ENCODE measurements around the gene CNTNAP1.

Gene CNTNAP1

DNA sequence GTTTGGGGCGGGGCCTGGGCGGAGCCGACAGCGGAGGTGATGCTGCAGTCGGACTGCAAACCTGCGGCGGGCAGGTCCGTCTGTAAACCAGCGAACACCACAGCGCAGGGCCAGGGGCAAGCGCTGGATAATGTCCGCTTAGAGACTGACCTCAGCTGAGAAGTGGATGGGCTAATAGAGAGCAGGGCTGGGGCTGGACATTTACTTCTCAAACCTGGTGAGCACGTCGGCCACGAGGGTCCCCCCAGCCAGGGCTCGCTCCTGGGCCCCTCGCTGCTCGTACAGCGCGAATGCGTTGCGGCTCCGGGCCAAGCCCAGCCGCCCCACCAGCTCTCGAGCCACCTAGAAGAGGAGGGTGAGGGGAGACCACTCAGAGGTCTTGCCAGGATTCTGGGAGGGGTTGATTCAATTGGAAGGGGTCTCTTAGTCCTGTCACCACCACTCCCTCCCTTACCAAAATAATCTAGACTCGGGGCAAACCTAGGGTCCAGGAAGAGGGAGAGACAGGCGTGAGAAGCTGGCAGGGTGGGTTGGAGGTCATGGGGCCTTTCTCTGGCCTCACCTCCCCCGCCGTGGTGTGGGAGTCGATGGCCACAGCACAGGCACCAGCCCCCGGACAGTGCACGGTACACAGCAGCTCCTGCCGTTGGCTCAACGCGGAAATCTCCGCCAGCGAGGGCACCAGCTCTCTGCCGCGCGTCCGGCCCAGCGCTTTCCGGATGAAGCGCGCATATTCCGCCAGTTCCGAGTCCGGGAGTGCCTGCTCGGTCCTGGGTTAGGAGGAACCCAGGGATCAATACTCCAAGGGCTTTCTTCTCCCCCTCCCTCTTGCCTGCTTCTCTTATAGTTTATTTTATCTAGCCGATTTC, 11.3 kb upstream of the CNTNAP1 start:
- no peak for DNase-seq (ENCODE audit: low read depth in 3 of 3)

DNA sequence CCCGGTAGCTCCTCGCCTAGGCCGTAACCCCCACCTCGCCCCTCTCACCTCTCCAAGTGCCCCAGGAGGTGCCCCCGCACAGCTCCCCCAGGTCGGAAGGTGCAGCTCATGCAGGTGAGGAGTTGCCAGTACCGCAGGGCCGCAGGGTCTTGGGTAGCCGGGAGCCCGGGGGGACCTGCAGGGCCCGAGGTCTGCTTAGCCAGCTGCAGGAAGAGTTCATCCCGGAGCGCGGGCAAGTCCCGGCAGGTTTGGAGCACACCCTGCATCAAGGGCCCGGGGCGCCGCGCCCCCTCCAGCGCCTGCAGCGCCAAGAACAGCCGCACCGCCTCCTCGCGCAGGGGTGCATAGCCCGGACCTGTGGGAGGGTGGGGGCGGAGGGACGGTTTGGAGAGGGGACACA, 10.3 kb upstream of the CNTNAP1 start:
- no peak for DNase-seq (ENCODE audit: low read depth in 3 of 3)

DNA sequence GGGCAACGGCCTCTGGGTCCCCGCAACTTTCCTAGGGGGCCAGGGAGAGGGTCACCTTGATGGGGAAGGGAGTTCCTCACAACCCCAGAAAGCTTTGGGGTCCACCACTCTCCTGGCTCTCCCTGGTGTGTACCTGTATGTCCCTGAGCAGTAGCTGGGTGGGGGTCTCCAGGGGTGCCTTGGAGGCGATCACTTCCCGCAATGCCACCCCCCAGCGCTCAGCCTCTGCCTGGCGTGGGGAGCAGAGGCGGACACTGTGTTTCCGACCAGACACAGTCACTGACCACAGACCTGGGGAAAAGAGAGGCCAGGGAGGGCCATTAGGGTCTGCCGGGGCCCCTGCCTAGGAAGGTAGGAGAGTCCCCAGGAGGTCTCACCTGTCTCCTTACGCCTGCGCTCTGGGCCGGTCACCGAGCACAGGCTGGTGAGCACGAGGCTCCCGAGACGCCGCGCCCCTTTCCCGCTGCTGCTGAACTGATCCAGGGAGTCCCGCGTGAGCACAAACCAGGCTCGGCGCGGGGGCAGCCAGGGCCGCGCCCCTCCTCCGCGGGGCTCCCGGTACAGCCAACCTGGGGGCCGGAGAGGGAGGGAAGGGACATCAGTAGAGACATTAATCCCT, 9.0 kb upstream of the CNTNAP1 start:
- no peak for DNase-seq (ENCODE audit: low read depth in 3 of 3)

DNA sequence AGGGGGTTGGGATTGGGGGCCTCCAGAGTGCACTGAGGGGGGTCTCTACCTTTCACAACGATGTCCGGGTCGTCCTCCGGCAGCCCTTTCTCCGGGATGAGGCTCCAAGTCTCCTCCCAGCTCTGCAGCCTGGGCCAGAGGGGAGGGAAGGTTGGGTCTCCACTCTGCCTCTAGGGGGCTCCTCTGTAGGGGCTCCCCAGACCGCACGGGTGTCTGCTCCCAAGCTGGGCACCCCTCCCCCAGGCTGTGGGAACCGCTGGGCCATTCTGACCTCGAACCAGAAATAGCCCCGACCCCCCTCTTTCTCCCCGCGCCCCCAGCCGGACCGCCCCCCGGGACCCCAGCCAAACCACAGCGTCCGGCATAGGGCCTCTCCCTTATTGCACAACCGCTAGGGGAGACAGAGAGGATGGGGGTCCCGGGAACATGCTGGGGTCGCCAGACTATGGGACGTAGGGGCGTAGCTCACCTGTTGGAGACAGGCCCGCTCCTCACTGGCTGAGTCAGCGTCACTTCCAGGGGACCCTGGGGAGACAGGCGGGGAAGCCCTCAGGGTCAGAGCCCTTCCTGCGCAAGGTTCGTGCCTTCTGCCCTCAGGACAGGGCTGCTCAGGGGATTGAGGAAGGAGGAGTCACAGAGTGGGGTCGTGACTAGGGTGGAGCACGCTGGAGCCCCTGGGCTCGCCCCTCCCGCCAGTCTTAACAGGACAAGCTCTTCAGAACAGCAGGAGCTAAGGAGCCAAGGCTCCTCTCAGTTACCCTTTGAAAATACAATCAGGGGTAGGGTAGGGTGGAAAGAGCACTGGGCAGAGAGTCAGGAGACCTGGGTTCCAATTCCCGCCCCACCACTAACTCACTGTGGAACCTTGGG, 8.2 kb upstream of the CNTNAP1 start:
- DNase-seq (ENCODE audit: low read depth in 3 of 3): no peak

DNA sequence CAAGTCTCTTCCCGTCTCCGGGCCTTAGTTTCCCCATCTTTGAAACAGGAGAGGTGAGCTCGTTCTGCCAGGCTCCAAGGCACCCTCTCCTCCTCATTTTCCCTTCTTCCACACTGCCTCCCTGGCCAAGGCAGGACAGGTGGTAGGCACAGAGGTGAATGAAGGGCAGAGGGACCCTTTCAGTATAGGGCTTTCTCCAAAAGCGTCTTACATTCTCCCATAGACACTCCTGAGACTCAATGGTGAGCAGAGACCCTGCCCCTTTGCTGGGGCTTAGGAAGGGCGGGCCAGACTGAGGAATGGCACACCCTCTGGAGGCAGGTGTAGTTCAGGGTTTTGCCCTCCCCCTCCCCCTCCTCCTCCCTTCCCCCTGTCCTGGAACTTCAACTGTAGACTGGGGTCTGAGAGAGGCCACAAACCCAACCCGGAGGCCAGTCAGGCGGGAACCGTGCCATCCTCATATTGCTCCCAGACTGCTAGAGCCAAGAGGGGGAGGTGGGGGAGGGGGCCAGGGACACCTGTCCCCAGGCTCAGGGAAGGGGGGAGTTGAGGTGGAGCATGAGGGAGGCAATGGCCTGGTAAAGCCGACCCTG, 7.5 kb upstream of the CNTNAP1 start:
- DNase-seq (ENCODE audit: low read depth in 3 of 3): no peak

DNA sequence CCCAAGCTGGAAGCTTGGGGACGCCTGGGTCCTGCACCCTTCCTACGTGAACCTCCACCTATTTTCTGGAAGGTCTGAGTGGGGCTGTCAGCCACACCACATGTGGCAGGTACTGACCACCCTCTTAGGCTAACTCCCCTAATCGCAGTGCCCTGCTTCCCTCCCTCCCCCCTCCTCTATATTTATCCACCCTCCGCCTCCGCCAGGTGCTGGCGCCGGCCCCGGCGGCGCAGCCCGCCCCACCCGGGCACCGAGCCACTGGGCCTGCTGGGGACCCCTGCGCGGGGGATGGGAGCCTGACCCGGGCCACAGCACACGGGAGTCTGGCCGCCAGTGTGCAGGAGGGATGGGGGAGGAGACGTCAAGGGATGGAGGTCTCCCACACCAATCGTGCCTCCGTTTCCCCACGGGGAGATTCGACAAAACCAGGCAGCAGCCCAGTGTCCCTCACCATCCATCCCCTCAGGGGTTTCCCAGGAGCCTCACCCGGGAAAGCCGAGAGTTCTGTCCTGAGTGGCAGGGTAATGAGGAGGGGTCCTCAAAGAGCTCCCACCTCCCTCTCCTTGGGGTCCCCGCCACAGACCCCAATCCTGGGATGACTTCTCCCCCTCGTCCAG, 6.9 kb upstream of the CNTNAP1 start:
- no peak for DNase-seq (ENCODE audit: low read depth in 3 of 3)

DNA sequence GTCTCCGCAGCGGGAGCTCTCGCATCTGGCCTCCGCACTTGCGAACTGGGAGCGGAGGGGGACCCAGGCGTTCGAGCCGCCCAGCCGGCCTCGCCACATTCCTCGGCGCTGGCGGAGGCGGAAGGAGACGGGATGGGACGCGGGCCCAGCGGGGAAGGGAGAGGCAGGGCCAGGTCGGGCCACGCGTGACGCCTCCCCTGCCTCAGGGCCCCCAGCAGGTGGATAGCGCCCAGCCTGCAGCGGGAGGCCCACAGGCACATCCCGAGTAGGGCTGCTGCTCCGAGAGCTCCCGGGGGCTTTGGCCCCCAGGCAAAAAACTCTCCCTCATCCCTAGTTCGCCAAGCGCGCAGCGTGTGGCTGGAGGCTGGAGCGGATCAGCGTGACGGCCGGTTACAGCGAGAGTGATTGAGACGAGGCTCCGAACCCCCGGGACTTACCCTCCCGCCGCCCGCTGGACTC, 6.3 kb upstream of the CNTNAP1 start:
- no peak for DNase-seq (ENCODE audit: low read depth in 3 of 3)

DNA sequence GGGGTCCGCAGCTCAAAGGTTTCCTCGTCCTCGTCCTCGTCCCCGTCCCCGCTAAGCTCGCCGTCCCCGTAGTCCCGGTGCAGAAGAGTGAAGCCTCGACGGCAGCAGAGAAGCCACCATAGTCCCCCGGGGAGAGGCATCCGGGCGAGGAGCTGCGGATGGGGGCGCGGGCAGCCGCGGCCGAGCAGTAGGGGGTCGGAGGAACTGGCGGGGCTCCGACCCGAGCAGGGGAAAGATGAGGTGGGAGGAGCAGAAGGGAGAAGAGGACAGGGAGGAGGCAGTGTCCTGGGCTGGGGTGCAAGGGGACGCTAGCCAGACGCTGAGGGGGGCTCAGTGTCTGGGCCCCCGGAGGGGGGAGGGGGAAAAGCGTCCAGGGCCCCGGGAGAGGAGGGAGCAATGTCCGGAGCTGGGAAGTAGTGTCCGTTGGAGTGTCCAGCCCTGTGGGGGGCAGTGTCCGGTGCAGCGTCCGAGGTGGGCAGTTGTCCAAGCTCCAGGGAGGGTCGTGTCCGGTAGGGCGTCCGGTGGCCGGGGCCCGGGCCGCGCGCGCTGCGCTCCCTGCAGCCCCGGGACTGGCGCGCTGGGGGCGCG, 5.8 kb upstream of the CNTNAP1 start, which contains the start of gene PLEKHH3:
Gene PLEKHH3 (minus strand): TSS at position 571 of the 588 bp plus-strand sequence. CDS start 431 bp downstream, at position 140.
- DNase-seq (ENCODE audit: low read depth in 3 of 3): no peak

DNA sequence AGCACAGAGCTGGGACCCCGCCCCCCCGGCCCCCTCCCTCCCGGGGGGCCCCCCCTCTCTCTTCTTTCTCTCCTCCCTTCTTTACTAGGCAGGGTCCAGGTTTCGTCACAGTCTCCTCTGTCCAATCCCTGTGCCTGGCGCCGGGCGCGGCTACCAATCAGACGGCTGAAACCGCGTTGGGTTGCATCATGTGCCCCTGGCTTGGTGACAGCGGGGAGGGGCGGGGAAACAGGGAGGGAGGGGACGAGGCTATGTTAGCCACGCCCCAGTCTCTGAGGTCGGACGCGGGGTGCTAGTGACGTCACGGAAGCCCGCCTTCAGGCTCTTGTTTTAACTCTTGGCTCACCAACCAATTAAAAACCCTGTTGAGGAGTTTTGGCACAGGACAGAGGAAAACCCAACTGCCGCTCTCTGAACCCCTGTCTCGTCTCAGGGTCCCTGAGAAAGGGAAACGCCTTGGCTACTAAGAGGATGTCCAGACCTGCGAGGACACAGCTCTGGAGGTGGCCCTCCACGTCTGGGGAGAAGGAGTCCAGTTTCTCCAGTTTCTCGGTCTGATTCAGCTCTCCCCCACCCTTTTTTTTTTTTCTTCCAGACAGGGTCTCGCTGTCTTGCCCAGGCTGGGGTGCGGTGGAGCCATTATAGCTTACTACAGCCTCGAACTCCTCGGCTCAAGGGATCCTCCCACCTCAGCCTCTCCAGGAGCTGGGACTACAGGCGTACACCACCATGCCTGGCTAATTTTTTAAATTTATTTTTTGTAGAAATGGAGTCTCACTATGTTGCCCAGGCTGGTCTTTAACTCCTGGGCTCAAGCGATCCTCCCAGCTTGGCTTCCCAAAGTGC, 5.1 kb upstream of the CNTNAP1 start:
- peak; percentile 99 to 100 (median 99) for DNase-seq (ENCODE audit: low read depth in 3 of 3)

DNA sequence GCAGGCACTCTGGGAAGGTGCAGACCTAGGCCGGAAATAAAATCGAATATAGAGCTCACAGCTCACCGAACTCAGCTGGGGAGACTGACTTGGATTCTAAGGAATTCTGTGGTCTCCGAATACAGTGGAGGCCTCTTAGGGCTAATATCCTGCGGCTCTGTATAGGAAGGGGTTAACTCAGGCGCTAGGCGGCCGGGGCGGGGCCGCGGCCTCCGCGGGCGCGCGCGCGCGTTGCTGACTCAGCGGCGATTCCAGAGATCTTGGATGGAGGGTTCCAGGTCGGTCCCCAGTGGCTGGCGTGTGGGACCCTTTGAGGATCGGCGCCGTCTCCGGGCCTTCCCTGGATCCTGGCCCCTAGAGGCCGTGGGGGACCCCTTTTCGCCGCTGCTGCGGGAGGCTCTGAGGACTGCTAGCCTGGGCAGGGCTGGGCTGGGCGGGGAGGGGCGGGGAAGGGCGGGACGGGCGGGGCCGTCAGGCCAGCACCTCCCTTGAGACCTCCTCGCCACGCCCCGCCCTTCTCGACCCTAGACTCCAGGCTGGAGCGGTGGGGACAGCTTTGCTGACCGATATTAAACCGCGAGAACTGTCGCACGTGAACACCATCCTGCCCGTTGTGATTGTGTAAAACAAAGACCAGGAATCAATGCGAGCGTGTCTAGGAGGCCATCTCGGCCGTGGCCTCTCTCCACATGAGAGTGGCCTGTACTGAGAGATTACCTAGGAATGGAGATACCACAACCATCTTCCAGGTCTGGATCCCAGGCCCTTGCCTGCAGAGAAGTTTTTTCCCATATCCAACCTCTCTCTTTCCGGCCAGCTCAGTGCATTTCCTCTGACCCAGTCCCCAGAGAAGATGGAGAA, 4.2 kb upstream of the CNTNAP1 start:
- peak; percentile 57 to 65 (median 59) for DNase-seq (ENCODE audit: low read depth in 3 of 3)

DNA sequence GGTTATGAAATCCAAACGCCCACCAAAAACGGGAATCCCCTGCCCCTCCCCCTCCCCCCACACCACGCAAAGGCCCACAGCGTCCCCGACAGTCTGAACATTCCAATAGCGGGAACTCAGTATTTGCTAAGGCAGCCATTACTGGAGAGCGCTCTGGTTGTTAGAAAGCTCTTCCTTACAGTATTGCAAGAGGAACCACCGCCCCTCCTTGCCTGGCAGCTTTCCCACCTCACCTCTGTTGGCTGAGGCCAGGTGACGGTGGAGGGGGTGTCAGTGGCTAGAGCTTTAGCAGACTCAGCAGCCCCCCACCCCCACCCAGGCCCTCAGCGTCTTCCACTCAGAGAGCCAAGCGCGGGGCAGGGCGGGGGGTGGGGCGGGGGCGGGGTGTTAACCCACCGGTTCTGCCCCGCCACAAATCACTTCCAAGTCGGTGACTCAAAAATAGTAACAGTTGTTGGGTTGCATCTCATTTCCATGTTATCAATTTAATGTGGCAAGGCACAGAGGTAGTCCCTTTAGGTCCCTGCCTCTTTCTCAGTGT, 3.3 kb upstream of the CNTNAP1 start:
- DNase-seq (ENCODE audit: low read depth in 3 of 3): no peak

DNA sequence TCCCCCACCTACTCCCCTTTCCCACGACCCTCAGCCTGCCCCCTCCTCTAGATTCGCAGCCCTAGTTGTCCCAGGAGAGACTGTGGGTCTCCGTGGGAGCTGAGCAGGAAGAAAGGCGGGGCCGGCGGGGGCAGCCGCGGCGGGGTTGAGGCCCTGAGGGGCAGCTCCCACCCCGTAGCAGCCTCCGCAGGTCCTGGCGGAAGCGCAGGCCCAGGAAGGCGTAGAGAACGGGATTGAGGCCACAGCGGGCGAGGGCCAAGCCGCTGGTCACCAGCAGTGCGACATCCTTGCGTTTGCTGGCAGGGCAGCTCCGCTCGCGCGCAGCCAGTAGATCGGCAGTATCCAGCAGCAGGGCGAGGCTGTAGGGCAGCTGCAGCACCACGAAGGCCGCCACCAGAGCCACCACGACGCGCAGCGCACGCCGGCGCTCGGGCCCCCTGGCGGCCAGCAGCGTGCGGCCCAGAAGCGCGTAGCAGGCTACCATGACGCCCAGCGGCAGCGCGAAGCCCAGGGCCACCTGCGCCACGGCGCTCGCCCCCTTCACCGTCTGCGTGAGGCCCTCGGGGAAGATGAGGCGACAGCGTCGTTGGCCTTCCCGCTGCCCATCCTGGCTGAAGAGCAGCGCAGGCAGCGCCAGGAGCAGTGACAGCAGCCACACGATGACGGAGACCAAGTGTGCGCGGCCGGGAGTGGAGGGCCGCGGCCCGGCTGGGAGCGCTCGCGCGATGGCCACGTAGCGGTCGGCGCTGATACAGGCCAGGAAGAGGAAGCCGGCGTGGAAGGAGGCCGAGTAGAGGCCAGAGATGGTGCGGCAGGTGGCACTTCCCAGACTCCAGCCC, 2.6 kb upstream of the CNTNAP1 start:
- DNase-seq (ENCODE audit: low read depth in 3 of 3): peak; percentile 55 to 62 (median 56)

DNA sequence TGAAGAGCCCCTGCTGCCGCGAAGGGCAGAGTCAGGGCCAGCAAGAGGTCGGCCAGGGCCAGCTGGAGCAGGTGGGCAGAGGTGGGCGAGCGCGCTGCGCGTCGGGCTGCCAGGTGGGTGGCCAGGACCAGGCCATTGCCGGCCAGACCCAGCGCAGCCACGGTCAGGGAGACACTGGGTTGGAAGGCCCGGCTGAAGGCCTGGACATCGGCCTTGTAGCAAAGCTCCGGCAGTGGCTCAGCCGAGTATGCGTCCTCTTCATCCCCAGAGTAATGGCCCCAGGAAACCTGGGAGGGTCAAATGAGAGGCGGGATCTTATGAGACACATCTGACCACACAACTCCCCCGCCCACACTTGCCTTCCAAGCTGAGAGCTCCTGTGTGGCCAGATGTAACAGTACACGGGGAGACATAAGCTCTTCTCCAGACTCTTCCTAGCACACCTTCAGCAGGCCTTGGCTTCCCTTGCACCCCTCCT, 2.0 kb upstream of the CNTNAP1 start:
- no peak for DNase-seq (ENCODE audit: low read depth in 3 of 3)

DNA sequence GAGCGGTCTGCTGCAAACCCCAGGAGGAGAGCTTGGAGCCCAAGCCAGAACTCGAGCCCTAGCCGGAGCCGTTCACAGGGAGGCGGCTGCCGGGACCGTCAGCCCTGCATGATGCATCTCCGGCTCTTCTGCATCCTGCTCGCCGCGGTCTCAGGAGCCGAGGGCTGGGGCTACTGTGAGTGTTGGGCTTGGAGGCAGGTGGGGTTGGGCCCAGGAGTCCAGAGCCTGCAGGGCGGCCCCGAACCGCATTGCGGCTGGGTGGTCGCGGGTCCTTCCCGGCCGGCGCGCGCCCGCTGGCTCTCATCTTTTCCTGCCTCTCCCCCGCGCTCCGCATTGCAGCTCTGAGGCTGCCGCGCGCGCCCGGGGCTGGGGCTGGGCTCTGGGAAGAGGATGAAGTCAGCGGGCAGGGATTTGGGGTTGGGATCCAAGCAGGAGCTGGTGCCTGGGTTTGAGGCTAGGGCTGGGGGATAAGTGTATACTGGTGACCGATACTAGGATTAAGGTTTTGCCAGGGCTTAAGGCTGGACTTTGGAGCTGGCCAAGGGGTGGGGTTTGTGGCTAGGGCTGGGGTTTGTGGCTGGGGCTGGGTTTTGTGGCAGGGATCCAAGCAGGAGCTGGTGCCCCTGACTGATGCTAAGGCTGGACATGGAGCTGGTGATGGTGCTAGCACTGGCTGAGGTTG, 532 bp downstream of the CNTNAP1 start:
- DNase-seq (ENCODE audit: low read depth in 3 of 3): no peak

DNA sequence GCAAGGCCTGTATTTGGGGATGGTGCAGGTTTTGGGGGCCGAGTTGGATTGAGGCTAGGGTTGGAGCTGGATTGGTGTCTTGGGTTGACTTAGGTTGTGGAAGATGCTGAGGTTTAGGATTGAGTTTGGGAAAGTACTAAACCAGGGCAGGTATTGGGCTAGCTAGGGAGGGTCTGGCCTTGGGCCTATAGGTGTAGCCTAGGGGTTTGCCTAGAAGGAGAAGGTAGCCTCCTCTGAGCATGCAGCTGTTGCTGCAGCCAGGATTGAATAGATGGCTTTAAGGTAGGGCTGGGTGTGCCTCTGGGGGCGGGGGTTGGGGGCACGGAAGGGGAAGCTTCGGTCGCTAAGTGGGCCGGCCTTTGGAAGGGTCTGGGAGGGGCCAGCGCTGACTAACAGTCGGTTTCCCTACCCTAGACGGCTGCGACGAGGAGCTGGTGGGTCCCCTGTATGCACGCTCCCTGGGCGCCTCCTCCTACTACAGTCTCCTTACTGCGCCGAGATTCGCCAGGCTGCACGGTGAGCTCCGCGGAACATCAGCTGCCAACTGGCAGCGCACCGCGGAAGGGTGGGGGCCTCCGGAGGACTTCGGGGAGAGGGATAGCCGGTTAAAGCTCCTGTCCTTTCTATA, 1.2 kb downstream of the CNTNAP1 start:
- DNase-seq (ENCODE audit: low read depth in 3 of 3): no peak

DNA sequence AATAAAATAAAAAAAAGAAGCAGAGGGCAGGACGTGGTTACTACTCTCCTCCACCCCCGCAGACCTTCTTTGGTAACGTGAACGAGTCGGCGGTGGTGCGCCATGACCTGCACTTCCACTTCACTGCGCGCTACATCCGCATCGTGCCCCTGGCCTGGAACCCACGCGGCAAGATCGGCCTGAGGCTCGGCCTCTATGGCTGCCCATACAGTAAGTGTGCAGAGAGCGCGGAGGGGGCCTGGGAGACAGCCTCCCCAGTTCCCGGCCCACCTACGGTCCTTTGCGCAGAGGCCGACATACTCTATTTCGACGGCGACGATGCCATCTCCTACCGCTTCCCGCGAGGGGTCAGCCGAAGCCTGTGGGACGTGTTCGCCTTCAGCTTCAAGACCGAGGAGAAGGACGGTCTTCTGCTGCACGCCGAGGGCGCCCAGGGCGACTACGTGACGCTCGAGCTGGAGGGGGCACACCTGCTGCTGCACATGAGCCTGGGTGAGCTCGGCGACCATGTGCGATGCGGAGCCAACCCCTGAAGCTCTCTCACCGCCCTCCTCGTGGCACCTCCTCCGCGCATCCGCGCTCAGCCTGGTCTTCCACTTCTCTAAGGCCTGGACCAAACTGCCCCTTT, 2.7 kb downstream of the CNTNAP1 start:
- DNase-seq (ENCODE audit: low read depth in 3 of 3): no peak
